Endothelial cell of umbilical vein (primary cell): Measurements from ENCODE around the gene MYDGF. TPM values are rescaled to one million over a fixed set of nuclear protein-coding genes. Genes with fewer than 3 reads are reported as not detected.

Experiments
- BruUV-seq: library from RNA; stranded (reverse); fragments of 400-500 nt; replicated peaks from 2 replicates; lab custom pipeline; 2021; lab: Mats Ljungman, UMichigan
- CTCF ChIA-PET: fragments of 300-600, 350-600 bp; sonication (Branson Sonifier 250); formaldehyde crosslinking; loops from one replicate; lab custom pipeline; 2021; ENCODE audit warnings: antibody characterized with exemption, inconsistent platforms; lab: Charles Lee
- POLR2A ChIA-PET: fragments of 300-600, 350-600 bp; sonication (Branson Sonifier 250); formaldehyde crosslinking; loops from one replicate; lab custom pipeline; 2021; ENCODE audit warnings: antibody characterized with exemption, inconsistent platforms; lab: Charles Lee
- DNase-seq: peaks from one replicate; pipeline ENCODE4 v3.0.0-alpha.2; 2011; ENCODE audit warnings: low read depth, low spot score
- FAIRE-seq: peaks from 2 replicates; lab custom pipeline; 2011; peaks lifted over from hg19 to GRCh38; lab: Jason Lieb, UNC
- H2AFZ ChIP-seq: 2 replicates; pipeline ENCODE4 v1.6.0; 2012; ENCODE audit warnings: low read depth, low read length, control low read depth, inconsistent platforms
- H3K27ac ChIP-seq: 2 replicates; pipeline ENCODE4 v1.5.1; 2011; ENCODE audit warnings: low read depth, mild to moderate bottlenecking, control low read depth, low read length, moderate library complexity; ENCODE audit not compliant: insufficient read depth
- H3K27me3 ChIP-seq, 2 experiments: 2 replicates each; pipeline versions ENCODE4 v1.6.0 to v1.6.1; 2011; ENCODE audit warnings: low read length in 2 of 2, mixed read lengths in 1 of 2; ENCODE audit not compliant: control insufficient read depth in 2 of 2, insufficient read depth in 2 of 2
- H3K36me3 ChIP-seq, 2 experiments: 2 replicates in 1 of 2; 3 replicates in 1 of 2; pipeline ENCODE4 v1.5.1; 2011; ENCODE audit warnings: low read length in 2 of 2, mild to moderate bottlenecking in 1 of 2, moderate library complexity in 1 of 2; ENCODE audit not compliant: control insufficient read depth in 2 of 2, insufficient read depth in 2 of 2; ENCODE audit errors: extremely low read depth in 1 of 2
- H3K4me1 ChIP-seq: 3 replicates; pipeline ENCODE4 v1.5.1; 2011; ENCODE audit warnings: mild to moderate bottlenecking, low read length; ENCODE audit not compliant: control insufficient read depth, insufficient read depth; ENCODE audit errors: extremely low read depth
- H3K4me2 ChIP-seq: 2 replicates; pipeline ENCODE4 v1.6.1; 2011; ENCODE audit warnings: low read length, control low read depth, mixed read lengths; ENCODE audit not compliant: insufficient read depth
- H3K4me3 ChIP-seq, 3 experiments: fragments of 200-600 bp in 1 of 3; sonication (generic), shearing (Covaris generic) in 1 of 3; replicated peaks in 1 of 3; 2 replicates each; pipeline ENCODE4 v1.5.1; 2011 to 2016; ENCODE audit warnings: control low read depth in 3 of 3, low read length in 3 of 3, mild to moderate bottlenecking in 2 of 3, inconsistent platforms in 1 of 3, low read depth in 1 of 3, moderate library complexity in 1 of 3; ENCODE audit not compliant: insufficient read depth in 1 of 3
- H3K79me2 ChIP-seq: 2 replicates; pipeline ENCODE4 v1.6.0; 2012; ENCODE audit warnings: low read length, inconsistent platforms; ENCODE audit not compliant: control insufficient read depth, insufficient read depth
- H3K9ac ChIP-seq: replicated peaks from 2 replicates; pipeline ENCODE3; 2011; ENCODE audit warnings: low read length, control low read depth; ENCODE audit not compliant: insufficient read depth; ENCODE audit errors: extremely low read depth
- H3K9me1 ChIP-seq: replicated peaks from 3 replicates; pipeline ENCODE4 v1.6.0; 2011; ENCODE audit warnings: mild to moderate bottlenecking, low read length; ENCODE audit not compliant: control insufficient read depth, insufficient read depth; ENCODE audit errors: extremely low read depth
- H3K9me3 ChIP-seq: replicated peaks from 2 replicates; pipeline ENCODE4 v1.5.1; 2012; ENCODE audit warnings: low read length, inconsistent platforms; ENCODE audit not compliant: control insufficient read depth, insufficient read depth
- H4K20me1 ChIP-seq: replicated peaks from 2 replicates; pipeline ENCODE3; 2011; ENCODE audit warnings: mild to moderate bottlenecking, low read length; ENCODE audit not compliant: control insufficient read depth, insufficient read depth; ENCODE audit errors: extremely low read depth
- EZH2 ChIP-seq: IDR thresholded peaks from 2 replicates; pipeline ENCODE4 v1.6.1; 2012; ENCODE audit warnings: borderline replicate concordance, low read depth, mild to moderate bottlenecking, moderate library complexity, low read length, inconsistent platforms; ENCODE audit not compliant: severe bottlenecking
- GATA2 ChIP-seq: IDR thresholded peaks from 2 replicates; pipeline ENCODE4 v1.7.0; 2011; ENCODE audit warnings: low read depth, mild to moderate bottlenecking, moderate library complexity, mixed read lengths, low read length; ENCODE audit not compliant: insufficient read length, insufficient read depth
- MYC ChIP-seq: IDR thresholded peaks from one replicate; pipeline ENCODE4 v1.6.1; 2011; ENCODE audit warnings: mild to moderate bottlenecking, low read depth, low read length
- POLR2AphosphoS5 ChIP-seq: IDR thresholded peaks from 2 replicates; pipeline ENCODE4 v1.6.1; 2012; ENCODE audit warnings: low read depth, mild to moderate bottlenecking, control low read depth, low read length, moderate library complexity; ENCODE audit not compliant: insufficient read depth
- dilution Hi-C: fragments of 300-500 bp; cut with MboI; formaldehyde crosslinking; loops from one replicate; pipeline ENCODE4 v1.15.0; 2019; ENCODE audit warnings: low sequenced_read_pairs; ENCODE audit not compliant: extremely low pct_ligation_motif_present
- intact Hi-C: fragments of 100-400 bp; cut with micrococcal nuclease; formaldehyde crosslinking; loops from one replicate; pipeline ENCODE4 v1.10.0; 2022
- polyA plus RNA-seq, 4 experiments: library from polyadenylated mRNA; depleted of rRNA in 3 of 4; stranded (reverse) in 3 of 4; unstranded in 1 of 4; fragments of >200 nt; gene quantifications; 2 replicates each; pipeline versions ENCODE4 v1.2.1 to v1.2.3, GENCODE V29; 2011 to 2012; ENCODE audit warnings: missing spikeins in 1 of 4
- total RNA-seq: library from RNA; stranded (reverse); gene quantifications from 2 replicates; pipeline ENCODE4 v1.2.3, GENCODE V29; 2021
- TF ChIP-seq, protein P1 (sequence below): IDR thresholded peaks from 2 replicates; pipeline ENCODE4 v1.6.1; 2011; ENCODE audit not compliant: insufficient read depth, insufficient read length
- TF ChIP-seq, protein P2 (sequence below), 2 donors: IDR thresholded peaks; 1 replicate in 1 of 2; 2 replicates in 1 of 2; pipeline ENCODE4 v1.5.1; 2011; ENCODE audit warnings: low read length in 2 of 2, mild to moderate bottlenecking in 2 of 2, moderate library complexity in 2 of 2, control low read depth in 1 of 2, inconsistent platforms in 1 of 2, low read depth in 1 of 2; ENCODE audit not compliant: insufficient read depth in 1 of 2; ENCODE audit errors: extremely low read depth in 1 of 2

The MYDGF gene
- total and polyA plus RNA-seq, 2 donors (not counting 3 experiments of a cell fraction or from before 2014, with no cell fraction given) = 191 to 337 TPM

DNA sequence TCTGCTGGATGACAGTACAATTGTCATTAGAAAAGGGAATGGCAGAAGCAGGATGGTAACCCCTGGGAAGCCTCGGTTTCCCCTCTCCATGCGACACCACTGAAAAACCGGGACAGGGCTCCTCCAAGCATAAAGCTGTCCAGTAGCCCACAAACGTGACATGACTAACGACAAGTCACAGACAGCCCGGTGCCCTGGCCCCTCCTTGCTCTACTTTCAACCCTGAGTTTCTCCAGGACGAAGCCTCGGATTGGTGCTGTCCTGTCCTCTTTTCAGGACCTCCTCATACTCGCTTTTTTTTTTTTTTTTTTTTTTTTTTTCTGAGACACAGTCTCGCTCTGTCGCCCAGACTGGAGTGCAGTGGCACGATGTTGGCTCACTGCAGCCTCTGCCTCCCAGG lies 37.2 kb upstream of the MYDGF start:
- H3K4me3 ChIP-seq = no peak overlapping the region
- H3K4me1 ChIP-seq = no peaks in the 10 kb centered on the region
- H3K27me3 ChIP-seq = no peaks in the 10 kb centered on the region
- H3K79me2 ChIP-seq = peaks cover 8% of the 10 kb centered on the region
- no peak for DNase-seq
- H3K36me3 ChIP-seq = peaks cover 4 to 39% of the 10 kb centered on the region in 2 experiments
- H3K9me1 ChIP-seq = no peaks in the 10 kb centered on the region
- dilution Hi-C loops = no loop called here
- H3K9ac ChIP-seq = no peak overlapping the region
- ChIA-PET CTCF (interaction anchor here (0.7 kb wide), 1 partner anchor 25 kb away, joined by 3 read pairs; no protein-coding TSS in a partner anchor), POLR2A (no interaction called here)
- no peak for TF ChIP-seq GATA2
- TF ChIP-seq EZH2 = no peak
- TF ChIP-seq, protein P1, sequence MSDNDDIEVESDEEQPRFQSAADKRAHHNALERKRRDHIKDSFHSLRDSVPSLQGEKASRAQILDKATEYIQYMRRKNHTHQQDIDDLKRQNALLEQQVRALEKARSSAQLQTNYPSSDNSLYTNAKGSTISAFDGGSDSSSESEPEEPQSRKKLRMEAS = no peak
- TF ChIP-seq POLR2AphosphoS5 = no peak
- TF ChIP-seq, protein P2, sequence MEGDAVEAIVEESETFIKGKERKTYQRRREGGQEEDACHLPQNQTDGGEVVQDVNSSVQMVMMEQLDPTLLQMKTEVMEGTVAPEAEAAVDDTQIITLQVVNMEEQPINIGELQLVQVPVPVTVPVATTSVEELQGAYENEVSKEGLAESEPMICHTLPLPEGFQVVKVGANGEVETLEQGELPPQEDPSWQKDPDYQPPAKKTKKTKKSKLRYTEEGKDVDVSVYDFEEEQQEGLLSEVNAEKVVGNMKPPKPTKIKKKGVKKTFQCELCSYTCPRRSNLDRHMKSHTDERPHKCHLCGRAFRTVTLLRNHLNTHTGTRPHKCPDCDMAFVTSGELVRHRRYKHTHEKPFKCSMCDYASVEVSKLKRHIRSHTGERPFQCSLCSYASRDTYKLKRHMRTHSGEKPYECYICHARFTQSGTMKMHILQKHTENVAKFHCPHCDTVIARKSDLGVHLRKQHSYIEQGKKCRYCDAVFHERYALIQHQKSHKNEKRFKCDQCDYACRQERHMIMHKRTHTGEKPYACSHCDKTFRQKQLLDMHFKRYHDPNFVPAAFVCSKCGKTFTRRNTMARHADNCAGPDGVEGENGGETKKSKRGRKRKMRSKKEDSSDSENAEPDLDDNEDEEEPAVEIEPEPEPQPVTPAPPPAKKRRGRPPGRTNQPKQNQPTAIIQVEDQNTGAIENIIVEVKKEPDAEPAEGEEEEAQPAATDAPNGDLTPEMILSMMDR (IDR thresholded peaks at IDR 0.05; ENCODE audit: extremely low read depth in 1 of 2, insufficient read depth in 1 of 2, low read depth in 1 of 2, low read length in 2 of 2) = no peak
- TF ChIP-seq MYC = no peak
- H4K20me1 ChIP-seq = no peaks in the 10 kb centered on the region
- H3K27ac ChIP-seq = no peak overlapping the region
- H3K9me3 ChIP-seq = no peaks in the 10 kb centered on the region
- no peak for FAIRE-seq
- H3K4me2 ChIP-seq = no peak overlapping the region
- intact Hi-C loops = no loop called here
- no TSS peak for BruUV-seq
- no peak overlapping the region for H2AFZ ChIP-seq
